Liver (tissue), 2 donors: ENCODE results near the gene SPATA16.

Experiments used
- CTCF ChIP-seq: fragments of 150-350 bp; IDR thresholded peaks from 2 replicates; pipeline ENCODE4 v1.5.1; 2017; ENCODE audit warnings: improper control_type of control experiment, low read depth, low read length; ENCODE audit not compliant: missing input control
- TF ChIP-seq, protein P1 (sequence below): IDR thresholded peaks from 2 replicates; pipeline ENCODE4 v1.6.1; 2016; ENCODE audit warnings: antibody characterized with exemption, mild to moderate bottlenecking
- TF ChIP-seq, protein P2 (sequence below): IDR thresholded peaks from 2 replicates; pipeline ENCODE4 v1.6.1; 2016; ENCODE audit warnings: antibody characterized with exemption
- donor health status: healthy.

DNA sequence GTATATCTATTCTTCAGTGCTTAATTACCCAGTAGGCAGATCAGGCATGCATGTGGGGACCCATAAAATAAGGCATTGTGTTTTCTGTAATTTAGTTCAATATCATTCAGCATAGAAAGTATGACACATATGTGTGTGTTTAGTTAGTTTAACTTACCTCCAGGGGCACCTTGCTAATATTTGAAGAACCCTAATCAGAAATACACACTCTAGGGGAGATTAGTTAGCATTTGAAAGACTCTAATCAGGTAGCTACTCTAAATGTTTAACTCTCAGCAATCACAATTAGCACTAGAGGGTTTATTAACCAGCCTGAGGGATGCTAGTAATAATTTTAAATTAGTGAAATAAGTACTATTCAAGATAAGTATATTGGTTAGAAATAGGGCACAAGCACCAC lies 286.0 kb downstream of the SPATA16 start:
- TF ChIP-seq, protein P1, sequence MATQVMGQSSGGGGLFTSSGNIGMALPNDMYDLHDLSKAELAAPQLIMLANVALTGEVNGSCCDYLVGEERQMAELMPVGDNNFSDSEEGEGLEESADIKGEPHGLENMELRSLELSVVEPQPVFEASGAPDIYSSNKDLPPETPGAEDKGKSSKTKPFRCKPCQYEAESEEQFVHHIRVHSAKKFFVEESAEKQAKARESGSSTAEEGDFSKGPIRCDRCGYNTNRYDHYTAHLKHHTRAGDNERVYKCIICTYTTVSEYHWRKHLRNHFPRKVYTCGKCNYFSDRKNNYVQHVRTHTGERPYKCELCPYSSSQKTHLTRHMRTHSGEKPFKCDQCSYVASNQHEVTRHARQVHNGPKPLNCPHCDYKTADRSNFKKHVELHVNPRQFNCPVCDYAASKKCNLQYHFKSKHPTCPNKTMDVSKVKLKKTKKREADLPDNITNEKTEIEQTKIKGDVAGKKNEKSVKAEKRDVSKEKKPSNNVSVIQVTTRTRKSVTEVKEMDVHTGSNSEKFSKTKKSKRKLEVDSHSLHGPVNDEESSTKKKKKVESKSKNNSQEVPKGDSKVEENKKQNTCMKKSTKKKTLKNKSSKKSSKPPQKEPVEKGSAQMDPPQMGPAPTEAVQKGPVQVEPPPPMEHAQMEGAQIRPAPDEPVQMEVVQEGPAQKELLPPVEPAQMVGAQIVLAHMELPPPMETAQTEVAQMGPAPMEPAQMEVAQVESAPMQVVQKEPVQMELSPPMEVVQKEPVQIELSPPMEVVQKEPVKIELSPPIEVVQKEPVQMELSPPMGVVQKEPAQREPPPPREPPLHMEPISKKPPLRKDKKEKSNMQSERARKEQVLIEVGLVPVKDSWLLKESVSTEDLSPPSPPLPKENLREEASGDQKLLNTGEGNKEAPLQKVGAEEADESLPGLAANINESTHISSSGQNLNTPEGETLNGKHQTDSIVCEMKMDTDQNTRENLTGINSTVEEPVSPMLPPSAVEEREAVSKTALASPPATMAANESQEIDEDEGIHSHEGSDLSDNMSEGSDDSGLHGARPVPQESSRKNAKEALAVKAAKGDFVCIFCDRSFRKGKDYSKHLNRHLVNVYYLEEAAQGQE = no peak
- TF ChIP-seq CTCF = no peak
- TF ChIP-seq, protein P2, sequence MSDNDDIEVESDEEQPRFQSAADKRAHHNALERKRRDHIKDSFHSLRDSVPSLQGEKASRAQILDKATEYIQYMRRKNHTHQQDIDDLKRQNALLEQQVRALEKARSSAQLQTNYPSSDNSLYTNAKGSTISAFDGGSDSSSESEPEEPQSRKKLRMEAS = no peak
